GM18507 (cell line): ENCODE measurements around the gene MATN4.

Experiments used
- DNase-seq: peaks from one replicate; pipeline ENCODE4 v3.0.0; 2011; ENCODE audit warnings: low read depth; ENCODE audit not compliant: insufficient read length; ENCODE audit errors: extremely low spot score
- FAIRE-seq: peaks from 2 replicates; lab custom pipeline; 2011; peaks lifted over from hg19 to GRCh38; lab: Jason Lieb, UNC

MATN4 gene

GRCh38 chr20:45294659-45295058, 13.4 kb downstream of the MATN4 start:
- no peak for FAIRE-seq

GRCh38 chr20:45294003-45294368, 14.1 kb downstream of the MATN4 start:
- DNase-seq, result no peak
- no peak for FAIRE-seq

More at GRCh38 chr20:45294659-45295058, 13.4 kb downstream of the MATN4 start:
- DNase-seq, result no peak

- FAIRE-seq, result no peak
- peak; percentile 59 for DNase-seq
Measured at GRCh38 chr20:45293041-45294002, 14.8 kb downstream of the MATN4 start.

GRCh38 chr20:45292343-45292742, 15.8 kb downstream of the MATN4 start:
- no peak for FAIRE-seq
- DNase-seq, result no peak

GRCh38 chr20:45291526-45291925, 16.6 kb downstream of the MATN4 start:
- no peak for FAIRE-seq

GRCh38 chr20:45290677-45291355, 17.3 kb downstream of the MATN4 start:
- DNase-seq (peak; percentile 58), FAIRE-seq (peak; percentile 60)

More at GRCh38 chr20:45291526-45291925, 16.6 kb downstream of the MATN4 start:
- no peak for DNase-seq

GRCh38 chr20:45289942-45290676, 18.0 kb downstream of the MATN4 start:
- no peak for FAIRE-seq
- no peak for DNase-seq

- no peak for DNase-seq
- no peak for FAIRE-seq
Measured at GRCh38 chr20:45288860-45289259, 19.2 kb downstream of the MATN4 start.

- no peak for FAIRE-seq
- DNase-seq, result no peak
Measured at GRCh38 chr20:45288376-45288775, 19.7 kb downstream of the MATN4 start.

GRCh38 chr20:45283551-45284057, 24.5 kb downstream of the MATN4 start:
- DNase-seq, result no peak
- no peak for FAIRE-seq

GRCh38 chr20:45282700-45283550, 25.2 kb downstream of the MATN4 start:
- no peak for FAIRE-seq
- DNase-seq, result no peak

GRCh38 chr20:45279992-45280391, 28.1 kb downstream of the MATN4 start:
- FAIRE-seq (no peak), DNase-seq (no peak)

- no peak for DNase-seq
- FAIRE-seq, result no peak
Measured at GRCh38 chr20:45275338-45275737, 32.8 kb downstream of the MATN4 start.

- FAIRE-seq (no peak), DNase-seq (no peak)
Measured at GRCh38 chr20:45269754-45270270, 38.3 kb downstream of the MATN4 start.

GRCh38 chr20:45269056-45269455, 39.0 kb downstream of the MATN4 start:
- FAIRE-seq (no peak), DNase-seq (no peak)

- no peak for FAIRE-seq
- no peak for DNase-seq
Measured at GRCh38 chr20:45268531-45268930, 39.6 kb downstream of the MATN4 start.

GRCh38 chr20:45266977-45267376, 41.1 kb downstream of the MATN4 start:
- no peak for DNase-seq

GRCh38 chr20:45263556-45264266, 44.4 kb downstream of the MATN4 start:
- no peak for FAIRE-seq
- DNase-seq, result no peak

More at GRCh38 chr20:45266977-45267376, 41.1 kb downstream of the MATN4 start:
- FAIRE-seq, result no peak
